Hematopoietic multipotent progenitor cell treated with erythropoietin and hydrocortisone succinate and interleukin-3 and kit ligand, for 15 days (in vitro differentiated cells): ENCODE measurements around the gene SPTBN1.
"Not testable (repeated sequence)": the region's sequence is repeated elsewhere in the genome, so short reads cannot be mapped to it uniquely, and the experiment has no call there.

ENCODE experiments used
- DNase-seq: peaks from one replicate; pipeline ENCODE4 v3.0.0-alpha.2; 2015; ENCODE audit warnings: low spot score

SPTBN1 gene

DNA sequence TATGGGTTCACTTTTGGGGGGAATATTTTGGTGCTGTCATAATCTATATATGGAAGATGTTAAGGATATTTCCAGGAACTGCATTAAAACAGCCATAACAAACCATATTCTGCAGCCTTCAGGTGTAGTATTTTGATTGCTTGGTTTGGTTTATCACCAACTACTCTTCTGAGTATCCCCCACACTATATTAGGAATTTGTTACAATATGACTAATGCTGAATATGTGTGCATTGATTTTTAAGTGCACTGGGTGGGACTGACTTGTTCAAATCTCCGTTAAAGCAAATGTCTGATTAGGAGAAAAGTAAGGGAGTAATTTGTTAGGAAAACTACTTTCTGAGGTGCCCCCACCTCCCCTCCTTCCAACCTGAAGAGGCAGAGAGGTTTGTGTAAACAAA, 47.7 kb downstream of the SPTBN1 start:
- no peak for DNase-seq

DNA sequence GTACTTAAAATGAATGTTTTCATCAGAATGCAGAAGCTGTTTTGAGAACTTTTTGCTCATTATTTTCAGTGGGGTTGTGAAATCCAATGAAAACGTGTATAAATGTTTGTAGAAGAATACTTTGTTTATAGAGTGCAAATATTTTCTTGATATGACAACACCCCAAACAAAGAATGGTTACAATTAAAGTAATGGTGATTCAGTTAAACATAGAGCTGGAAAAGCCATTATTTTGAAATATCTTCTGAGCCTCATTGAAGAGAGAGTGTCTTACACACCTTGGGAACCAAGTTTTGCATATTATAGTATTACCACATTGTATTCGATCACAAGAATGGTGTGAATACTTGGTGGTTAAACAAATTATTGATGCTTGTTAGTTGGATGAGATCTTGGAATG, 48.7 kb downstream of the SPTBN1 start:
- no peak for DNase-seq

DNA sequence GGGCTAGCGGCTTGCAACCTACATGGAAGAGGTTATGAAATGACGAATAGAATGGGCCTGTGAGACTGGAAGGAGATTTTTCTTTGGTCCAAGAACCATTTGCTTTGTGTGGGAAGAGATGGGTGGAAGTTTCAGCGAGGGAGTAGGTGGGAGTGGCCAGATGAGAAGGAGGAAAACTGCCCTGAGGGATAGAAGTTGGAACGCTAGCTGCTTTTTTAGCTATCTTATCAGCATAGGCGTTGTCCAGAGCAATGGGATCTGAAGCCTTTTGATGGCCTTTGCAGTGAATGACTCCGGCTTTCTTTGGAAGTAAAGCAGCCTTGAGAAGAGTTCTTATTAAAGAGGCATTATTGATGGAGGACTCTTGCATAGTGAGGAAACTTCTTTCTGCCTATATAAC, 52.4 kb downstream of the SPTBN1 start:
- no peak for DNase-seq

DNA sequence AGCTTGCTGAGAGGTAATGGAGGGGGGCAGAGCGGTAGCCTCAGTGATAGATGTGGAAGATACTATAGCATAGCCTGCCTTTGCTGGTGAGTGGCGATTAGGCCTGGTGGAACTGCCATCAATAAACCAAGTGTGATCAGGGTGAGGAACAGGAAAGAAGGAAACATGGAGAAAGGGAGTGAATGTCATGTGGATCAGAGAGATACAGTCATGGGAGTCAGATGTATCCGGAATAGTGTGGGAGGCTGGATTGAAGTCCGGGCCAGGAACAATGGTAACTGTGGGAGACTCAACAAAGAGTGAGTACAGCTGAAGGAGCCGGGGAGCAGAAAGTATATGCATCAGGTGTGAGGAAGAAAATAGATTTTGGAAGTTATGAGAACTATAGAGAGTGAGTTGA, 52.9 kb downstream of the SPTBN1 start:
- not testable (repeated sequence) for DNase-seq

DNA sequence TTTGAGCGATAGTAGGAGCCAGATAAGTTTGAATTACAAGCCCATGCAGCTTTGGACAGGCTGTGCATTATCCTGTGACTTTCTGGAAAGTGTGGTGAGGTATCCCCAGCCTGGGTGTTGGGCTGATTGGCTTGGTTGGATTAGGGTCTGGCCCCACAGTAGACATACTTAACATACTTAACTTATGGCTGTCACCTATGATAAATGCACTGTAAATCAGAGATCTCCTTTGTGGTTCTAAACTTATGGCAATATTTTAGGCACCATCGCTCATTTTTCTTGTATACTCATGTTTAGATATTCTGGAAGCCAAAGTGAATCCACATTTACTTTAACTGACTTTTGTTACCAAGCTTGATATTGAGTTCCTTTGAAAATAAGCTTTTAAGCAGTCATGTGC, 54.8 kb downstream of the SPTBN1 start:
- no peak for DNase-seq

DNA sequence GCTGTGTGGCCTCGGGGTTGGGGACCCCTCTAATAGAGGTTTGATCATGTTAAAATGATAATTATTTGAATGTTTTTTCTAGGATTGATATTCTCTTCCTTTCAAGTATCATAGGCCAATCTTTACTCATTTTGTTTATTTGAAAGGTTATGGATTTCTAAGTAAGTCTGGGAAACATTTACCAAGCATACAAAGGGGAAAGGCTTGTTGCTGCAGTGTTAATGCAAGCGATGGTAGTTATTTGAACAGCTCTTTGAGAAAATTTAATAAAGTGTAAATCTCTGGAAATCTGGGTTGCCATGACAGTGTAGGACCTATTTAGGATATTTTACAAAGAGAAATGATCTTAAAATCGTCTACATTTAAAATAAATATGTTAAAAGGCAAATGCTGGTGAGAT, 56.1 kb downstream of the SPTBN1 start:
- DNase-seq = no peak

DNA sequence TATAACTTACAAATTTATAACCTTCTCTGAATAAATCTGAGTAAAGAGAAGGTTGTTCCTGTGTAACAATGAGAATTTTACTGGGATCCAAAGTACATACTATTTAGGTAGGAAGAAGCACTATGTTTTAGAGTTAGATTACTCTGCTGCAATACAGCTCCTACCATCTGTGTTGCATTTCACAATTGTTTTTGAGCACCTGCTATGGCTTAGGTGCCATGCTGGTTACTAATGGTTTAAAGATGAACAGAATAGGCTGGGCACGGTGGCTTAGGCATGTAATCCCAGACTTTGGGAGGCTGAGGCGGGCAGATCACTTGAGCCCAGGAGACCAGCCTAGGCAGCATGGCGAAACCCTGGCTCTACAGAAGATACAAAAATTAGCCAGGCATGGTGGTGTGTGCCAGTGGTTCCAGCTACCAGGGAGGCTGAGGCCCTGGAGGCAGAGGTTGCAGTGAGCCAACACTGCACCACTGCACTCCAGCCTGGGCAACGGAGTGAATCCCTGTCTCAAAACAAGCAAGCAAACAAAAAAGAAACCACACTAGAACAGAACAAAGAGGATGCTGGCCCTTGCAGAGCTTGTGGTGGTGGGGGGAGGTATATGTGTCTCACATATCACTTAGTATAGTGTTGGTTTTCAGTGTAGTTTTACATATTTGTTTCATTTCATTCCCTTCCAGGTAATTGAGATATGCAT, 56.7 kb downstream of the SPTBN1 start:
- DNase-seq = no peak

DNA sequence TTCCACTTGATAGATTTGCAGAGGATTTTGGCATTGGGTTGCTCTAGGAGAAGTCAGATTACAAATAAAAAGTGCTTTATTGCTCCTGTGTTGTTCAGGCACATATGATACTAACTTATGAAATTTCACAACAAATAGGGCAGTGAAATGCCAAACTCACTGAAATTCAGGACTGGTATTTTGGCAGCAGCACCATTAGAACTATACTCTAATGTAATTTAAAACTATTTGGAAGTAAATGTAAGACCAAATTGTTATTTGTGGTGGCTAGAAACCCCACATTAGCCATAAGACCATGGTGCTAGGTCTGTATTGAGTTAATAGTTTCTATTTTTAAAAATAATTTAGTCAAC, 57.2 kb downstream of the SPTBN1 start:
- DNase-seq = no peak

DNA sequence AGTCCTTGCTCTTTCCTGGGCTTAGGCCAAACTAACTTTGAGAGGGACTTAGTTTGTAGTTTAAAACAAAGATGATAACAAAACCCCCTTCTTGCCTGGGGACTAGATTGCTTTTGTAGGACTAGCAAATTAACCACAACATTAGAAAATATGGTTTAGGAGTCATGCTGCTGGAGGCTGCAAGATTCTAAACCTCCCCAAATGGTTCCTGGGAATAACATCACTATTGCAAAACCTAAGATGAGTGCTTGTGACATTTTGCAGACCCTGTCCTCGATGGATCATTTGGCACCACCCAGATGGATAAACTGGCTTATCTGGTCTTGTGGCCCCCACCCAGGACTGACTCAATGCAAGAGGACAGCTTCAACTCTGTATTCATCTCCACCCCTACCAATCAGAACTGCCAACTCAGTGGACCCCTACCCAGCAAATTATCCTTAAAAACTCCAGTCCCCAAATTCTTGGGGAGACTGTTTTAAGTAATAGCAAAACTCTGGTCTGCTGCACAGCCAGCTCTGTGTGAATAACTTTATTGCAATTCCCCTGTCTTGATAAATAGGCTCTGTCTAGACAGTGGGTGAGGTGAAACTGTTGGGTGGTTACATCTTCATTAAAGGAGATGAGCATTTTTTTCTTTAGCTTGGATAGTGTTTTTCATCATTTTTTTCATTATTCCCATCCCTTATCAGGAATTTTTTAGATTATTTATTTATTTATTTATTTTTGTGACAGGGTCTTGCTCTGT, 58.9 kb downstream of the SPTBN1 start:
- no peak for DNase-seq

DNA sequence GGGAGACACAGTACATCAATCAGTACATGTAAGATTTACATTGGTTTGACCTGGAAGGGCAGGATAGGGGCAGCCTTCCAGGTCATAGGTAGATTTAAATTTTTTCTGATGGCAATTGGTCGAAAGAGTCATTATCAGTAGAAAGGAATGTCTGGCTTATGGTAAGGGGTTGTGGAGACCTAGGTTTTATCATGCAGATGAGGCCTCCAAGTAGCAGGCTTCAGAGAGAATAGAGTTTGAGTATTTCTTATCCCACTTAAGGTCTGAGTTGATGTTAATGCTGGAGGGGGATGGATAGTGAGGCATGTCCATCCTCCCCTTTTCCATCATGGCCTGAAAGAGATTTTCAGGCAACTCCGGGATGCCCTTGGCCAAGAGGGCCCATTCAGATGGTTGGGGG, 60.7 kb downstream of the SPTBN1 start:
- no peak for DNase-seq

DNA sequence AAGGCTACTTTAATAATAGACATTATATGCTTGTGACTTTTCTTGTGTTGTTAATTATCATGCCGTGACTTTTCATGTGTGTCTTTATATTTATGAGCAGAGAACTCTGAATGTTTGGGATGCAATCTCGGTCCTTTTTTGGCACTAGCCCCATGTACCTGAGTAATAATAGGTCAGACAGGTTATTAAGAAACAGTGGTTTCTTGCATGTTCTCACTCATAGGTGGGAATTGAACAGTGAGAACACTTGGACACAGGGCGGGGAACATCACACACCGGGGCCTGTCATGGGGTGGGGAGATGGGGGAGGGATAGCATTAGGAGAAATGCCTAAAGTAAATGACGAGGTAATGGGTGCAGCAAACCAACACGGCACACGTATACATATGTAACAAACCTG, 61.9 kb downstream of the SPTBN1 start:
- DNase-seq = not testable (repeated sequence)

DNA sequence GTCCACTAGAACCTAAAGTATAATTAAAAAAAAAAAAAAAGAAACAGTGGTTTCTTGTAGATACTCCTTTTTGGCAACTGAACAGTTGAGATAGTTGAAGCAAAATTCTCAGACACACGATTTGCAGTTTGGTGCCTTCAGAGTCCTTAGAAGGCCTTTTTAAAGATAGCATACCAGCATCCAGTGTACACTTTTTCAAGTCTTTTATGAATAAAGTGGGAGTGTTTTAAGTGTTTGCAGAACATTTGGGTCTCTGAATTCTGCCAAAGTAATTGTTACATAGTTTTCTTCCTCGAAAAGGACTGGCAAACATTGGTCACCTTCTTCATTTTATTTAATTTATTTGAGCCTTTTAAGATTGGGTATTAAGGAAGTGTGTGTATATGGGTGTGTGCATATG, 62.3 kb downstream of the SPTBN1 start:
- DNase-seq = no peak

DNA sequence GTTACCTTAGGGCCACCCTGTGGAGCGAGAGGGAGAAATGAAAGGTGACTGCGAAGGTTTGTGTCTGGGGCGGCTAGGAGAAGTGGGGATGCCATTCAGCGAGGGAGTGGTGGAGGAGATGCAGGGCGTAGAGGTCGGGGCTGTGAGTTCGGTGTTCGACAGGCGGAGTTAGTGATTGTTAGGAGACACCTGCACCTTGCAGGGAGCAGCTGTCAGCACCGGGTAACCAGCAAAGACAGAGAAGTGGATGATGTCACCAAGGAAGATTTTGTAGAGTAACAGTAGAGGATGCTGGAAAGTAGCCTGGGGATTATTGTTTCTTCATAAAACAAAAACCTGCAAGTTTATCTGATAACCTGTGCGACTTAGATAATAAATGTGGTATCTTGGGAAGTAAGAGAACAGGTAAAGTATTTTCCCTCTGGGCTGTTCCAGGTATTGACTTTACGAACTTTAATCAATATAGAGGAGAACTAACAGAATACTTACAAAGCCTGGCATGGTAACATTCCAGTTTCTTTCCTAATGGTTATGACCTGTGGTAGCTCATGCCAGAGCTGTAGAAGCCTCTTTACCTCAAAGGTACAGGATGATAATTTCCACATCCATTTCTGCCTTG, 63.8 kb downstream of the SPTBN1 start:
- DNase-seq = no peak

DNA sequence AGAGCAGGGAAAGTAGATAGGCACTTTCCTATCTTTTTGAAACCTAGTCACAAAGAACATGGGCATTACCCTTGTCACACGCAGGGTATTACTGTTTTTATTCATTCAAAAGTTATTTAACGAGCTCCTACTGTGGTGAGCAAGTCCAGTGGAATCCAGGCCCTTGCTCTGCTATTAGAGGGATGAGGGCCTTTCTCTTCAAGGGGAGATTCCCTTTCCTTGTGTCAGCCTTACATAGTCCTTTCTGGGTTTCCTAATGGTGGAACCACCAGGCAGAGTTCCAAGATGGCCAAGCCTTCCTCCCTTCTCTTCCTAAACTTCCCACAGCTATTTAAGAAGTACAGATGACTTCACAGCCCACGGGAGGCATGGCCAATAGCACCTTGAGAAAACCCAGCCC, 64.6 kb downstream of the SPTBN1 start:
- no peak for DNase-seq

DNA sequence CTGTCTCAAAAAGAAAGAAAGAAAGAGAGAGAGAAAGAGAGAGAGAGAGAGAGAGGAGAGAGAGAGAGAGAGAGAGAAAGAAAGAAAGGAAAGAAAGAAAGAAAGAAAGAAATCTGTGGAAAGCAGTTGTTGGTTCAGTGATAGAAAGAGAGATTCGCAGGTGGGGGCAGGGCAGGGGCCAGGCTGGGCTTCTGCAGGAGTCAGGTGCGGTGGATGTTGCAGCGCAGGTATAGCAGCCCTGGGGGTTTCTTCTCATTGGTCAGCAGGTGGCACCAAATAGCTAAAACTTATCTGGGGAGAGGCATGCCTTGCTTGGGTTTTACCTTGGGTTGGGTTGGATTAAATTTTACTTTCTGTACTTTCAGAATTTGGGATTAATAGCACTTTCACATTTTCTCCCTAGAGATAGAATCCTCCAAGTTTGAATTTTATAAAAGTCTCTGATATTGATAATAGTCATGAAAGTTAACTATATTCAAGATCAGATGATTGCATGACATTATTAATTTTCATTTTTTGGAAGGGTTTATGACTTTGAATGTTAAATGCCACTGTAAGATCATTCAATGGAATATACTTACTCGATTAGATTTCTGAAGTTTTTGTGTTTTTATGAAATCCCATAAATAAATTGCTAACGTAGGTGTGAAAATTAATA, 66.6 kb downstream of the SPTBN1 start:
- DNase-seq = peak; percentile 48

DNA sequence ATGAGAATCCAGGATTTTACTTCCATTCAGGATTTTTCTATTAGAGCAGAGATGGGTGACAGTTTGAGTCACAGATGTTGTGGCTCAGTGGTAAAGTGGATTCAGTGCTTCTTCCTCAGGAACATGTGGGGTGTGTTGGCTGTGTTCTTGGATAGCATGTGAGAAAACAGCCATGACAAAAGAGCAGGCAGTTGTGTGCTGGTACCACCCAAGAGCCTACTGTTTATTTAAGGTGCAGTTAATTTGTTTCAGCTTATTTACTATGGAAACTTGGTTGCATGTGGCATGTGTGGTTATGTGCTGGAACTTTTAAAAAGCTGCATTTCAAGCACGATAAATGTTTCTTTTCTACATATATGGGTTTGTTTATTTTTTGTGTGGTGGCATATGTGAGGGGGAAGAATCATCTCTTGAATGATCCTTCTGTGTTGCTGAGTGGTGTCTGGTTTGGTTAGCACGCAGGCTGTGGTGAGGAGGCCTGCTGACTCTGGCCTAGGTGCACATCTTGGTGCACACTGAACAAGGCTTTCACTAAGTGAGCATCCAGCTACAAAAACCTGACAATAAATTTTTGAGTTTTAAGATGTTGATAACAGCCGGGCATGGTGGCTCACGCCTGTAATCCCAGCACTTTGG, 67.3 kb downstream of the SPTBN1 start:
- DNase-seq = no peak

DNA sequence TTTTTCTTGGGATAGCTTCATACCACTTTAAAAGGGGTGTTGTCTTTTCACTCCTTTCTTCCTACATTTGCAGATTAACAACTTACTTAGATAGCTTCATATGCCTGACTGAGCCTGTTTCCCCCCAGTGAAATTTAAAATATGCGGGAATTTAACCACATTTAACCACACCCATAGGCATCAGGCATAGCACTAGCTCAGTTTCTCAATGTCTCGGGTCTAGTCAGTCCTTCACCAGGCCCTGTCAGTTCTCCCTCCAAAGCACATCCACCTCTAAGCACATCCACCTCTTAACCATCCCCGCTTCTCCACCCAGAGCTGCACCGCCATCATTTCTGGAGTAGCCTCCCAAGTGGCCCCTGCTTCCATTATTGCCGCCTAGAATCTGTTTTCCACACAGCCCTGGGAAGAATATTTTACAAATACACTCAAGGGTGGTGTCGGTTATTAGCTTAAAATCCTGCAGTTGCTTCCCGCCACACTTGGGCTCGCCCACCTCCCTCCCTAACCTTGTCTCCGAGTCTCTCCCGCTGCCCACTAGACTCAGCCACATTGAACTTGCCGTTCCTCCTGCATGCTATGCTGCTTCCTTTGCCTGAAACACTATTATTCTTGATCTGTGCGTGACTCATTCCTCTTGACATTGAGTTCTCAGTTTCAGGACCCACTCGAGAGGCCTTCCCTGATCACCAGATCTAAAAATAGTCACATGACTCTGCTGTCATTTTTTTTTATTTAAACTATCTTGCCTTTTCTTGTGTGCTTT, 68.3 kb downstream of the SPTBN1 start:
- DNase-seq = no peak

DNA sequence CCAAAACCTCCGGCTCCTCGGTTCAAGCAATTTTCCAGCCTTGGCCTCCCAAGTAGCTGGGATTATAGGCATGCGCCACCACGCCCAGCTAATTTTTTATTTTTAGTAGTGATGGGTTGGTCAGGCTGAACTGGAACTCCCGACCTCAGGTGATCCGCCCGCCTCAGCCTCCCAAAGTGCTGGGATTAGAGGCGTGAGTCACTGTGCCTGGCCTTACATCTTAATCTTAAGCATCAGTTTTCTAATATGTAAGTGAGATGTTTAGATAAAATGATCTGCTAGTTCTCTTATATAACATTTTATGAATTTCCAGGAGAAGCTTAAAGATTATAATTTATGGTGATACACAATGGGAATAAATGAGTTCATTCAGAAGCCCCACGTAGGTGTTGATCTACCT, 69.2 kb downstream of the SPTBN1 start:
- no peak for DNase-seq

DNA sequence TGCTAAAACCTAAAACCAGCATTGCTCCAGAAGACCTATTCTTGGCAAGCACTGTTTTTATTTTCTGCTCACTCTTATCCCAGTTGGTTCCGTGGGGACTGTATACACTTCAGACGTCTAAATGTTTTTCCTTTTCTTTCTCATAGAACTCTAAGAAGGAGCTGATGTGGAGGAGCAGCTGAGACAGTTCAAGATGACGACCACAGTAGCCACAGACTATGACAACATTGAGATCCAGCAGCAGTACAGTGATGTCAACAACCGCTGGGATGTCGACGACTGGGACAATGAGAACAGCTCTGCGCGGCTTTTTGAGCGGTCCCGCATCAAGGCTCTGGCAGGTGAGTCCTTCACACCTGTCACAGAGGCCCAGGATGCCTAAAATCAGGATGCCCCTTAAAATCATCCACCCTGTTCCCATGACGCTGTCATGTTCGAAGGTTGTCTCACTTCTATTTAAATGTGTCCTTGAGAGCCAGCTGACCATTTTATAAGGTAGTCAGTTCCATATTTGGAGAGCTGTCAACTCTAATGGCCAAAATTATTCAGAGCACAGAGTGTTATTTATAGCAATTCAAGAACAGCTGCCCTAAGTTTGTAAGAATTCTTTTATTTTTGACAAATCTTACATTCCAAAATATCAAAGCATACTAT, 70.2 kb downstream of the SPTBN1 start:
- DNase-seq = no peak

DNA sequence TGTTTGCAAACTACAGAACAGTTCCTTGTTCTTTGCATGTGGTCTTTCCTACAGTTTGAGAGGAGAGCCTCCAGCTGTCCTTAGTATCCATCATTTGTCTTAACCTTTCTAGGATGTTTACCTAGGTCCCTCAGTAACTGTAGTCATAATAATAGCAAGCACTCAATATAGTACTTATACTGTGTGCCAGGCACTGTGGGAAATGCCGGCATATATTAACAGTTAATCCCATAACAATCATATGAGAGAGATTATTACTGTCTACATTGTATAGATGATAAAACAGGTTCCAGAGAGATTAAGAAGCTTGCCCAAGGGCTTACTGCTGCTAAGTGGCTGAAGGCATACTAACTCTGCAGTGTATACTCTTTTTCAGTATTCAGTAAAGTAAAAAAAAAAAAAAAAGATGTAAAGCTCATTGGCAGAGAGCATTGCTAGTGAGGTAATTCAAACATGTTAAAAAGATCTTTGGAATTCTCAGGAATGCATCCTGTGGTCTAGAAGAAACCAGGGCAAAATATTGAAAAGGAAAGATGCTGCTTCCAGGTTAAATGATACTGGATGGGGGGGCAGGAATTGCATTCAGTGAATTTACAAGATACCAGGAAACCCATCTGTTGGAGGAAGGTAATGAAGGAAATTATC, 72.3 kb downstream of the SPTBN1 start:
- no peak for DNase-seq

DNA sequence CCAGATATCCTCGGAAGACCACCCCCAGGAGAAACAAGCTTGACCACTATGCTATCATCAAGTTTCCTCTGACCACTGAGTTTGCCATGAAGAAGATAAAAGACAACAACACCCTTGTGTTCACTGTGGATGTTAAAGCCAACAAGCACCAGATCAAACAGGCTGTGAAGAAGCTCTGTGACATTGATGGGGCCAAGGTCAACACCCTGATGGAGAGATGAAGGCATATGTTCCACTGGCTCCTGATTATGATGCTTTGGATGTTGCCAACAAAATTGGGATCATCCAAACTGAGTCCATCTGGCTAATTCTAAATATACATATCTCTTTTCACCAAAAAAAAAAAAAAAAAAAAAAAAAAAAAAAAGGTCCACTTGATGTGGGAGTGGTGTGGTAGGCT, 73.4 kb downstream of the SPTBN1 start:
- not testable (repeated sequence) for DNase-seq
